Measurements from ENCODE around the gene HRH1.

The HRH1 gene

DNA sequence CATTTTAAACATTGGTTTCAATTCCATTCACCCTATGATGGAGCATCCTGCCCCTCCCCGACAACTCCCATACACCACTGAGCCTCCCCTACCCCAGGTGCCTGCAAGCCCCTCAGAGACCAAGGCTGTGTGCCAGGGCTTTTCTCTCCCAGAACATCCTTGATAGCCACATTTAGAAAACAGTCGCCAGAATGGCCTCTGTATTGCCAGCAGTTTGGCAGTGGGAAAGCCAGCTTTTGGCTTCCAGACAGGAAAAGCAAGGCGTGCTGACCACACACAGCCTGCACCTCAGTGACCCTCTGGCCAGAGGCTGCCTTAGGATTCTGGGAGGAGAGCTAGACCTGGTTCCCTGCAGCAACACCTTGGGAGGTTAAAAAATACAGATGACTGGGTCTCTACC lies 18.2 kb upstream of the HRH1 start:
- no peak overlapping the region for H3K4me3 ChIP-seq (ENCODE audit: low read depth, low read length)
- TF ChIP-seq, protein P1, sequence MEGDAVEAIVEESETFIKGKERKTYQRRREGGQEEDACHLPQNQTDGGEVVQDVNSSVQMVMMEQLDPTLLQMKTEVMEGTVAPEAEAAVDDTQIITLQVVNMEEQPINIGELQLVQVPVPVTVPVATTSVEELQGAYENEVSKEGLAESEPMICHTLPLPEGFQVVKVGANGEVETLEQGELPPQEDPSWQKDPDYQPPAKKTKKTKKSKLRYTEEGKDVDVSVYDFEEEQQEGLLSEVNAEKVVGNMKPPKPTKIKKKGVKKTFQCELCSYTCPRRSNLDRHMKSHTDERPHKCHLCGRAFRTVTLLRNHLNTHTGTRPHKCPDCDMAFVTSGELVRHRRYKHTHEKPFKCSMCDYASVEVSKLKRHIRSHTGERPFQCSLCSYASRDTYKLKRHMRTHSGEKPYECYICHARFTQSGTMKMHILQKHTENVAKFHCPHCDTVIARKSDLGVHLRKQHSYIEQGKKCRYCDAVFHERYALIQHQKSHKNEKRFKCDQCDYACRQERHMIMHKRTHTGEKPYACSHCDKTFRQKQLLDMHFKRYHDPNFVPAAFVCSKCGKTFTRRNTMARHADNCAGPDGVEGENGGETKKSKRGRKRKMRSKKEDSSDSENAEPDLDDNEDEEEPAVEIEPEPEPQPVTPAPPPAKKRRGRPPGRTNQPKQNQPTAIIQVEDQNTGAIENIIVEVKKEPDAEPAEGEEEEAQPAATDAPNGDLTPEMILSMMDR (IDR thresholded peaks at IDR 0.05; ENCODE audit: low read depth, low read length, missing control alignments), result no peak

DNA sequence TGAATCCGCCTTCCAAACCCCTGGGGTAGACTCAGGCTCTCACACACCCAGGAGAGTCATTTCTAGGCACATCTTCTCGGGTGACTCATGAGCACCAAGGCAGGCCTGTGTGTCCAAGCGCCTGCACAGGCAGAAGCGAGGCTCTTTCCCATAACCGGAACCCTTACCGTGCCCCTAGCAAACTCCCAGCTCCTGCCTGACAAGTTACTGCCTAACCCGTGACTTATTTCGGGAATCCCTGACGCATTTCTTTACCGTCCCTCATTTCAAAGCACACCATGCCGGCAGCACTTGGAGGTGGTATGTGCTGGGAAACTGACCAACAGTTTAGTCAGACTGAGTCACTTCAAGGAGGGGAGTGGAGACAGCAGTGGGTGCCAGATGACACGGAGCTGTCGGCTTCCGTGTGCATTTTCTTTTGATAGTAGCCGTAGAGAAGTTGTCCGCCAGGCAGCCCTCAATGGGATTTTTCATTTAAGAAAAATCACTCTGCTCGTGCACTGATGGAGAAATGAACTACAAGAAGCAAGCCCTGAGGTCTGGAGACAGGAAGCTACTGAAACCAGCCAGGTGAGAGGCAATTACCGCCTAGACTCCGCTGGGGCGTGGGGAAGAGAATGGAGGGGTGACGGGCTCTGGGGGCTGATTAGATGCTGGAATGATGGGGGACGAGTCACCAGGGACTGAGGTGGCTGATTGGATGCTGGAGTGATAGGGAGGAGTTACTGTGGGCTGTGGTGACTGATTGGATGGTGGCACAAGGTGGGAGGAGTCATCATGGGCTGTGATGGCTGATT lies 17.3 kb upstream of the HRH1 start:
- no peak overlapping the region for H3K4me3 ChIP-seq (ENCODE audit: low read depth, low read length)
- TF ChIP-seq, protein P1 (IDR thresholded peaks at IDR 0.05; ENCODE audit: low read depth, low read length, missing control alignments), result no peak
- no peak for DNase-seq (ENCODE audit: low read depth)

More for the DNA sequence above, 18.2 kb upstream of the HRH1 start:
- no peak for DNase-seq (ENCODE audit: low read depth)

DNA sequence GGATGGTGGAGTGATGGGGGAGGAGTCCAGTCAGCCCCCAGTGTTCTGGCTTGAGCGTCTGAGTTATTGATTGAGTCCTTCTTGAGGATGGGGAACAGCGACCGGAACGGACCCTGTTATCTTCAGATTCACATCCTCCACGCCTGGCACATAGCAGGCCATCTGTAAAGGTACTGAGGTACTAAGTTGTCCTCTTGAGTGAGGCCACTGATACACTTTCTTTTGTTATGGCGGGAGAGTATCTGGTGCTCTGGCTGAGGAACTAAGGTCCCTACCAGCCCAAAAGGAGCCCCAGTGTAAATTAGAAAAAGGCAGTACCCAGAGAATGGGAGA lies 16.7 kb upstream of the HRH1 start:
- H3K4me3 ChIP-seq (ENCODE audit: low read depth, low read length), result no peak overlapping the region
- TF ChIP-seq, protein P1 (IDR thresholded peaks at IDR 0.05; ENCODE audit: low read depth, low read length, missing control alignments), result no peak
- no peak for DNase-seq (ENCODE audit: low read depth)

DNA sequence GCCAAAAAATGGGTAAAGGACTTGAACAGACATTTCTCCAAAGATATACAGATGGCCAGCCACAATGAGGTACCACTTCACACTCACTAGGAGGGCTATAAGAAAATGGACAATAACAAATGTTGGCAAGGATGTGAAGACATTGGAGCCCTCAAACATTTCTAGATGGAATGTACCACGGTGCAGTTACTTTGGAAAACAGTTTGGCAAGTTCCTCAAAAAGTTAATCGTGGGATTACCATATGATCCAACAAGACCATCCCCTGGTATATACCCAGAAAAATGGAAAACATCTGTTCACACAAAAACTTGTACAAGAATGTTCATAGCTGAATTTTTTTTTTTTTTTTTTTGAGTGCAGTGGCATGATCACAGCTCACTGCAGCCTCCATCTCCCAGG lies 15.9 kb upstream of the HRH1 start:
- TF ChIP-seq, protein P1 (IDR thresholded peaks at IDR 0.05; ENCODE audit: low read depth, low read length, missing control alignments), result no peak
- no peak for DNase-seq (ENCODE audit: low read depth)
- H3K4me3 ChIP-seq (ENCODE audit: low read depth, low read length), result no peak overlapping the region

DNA sequence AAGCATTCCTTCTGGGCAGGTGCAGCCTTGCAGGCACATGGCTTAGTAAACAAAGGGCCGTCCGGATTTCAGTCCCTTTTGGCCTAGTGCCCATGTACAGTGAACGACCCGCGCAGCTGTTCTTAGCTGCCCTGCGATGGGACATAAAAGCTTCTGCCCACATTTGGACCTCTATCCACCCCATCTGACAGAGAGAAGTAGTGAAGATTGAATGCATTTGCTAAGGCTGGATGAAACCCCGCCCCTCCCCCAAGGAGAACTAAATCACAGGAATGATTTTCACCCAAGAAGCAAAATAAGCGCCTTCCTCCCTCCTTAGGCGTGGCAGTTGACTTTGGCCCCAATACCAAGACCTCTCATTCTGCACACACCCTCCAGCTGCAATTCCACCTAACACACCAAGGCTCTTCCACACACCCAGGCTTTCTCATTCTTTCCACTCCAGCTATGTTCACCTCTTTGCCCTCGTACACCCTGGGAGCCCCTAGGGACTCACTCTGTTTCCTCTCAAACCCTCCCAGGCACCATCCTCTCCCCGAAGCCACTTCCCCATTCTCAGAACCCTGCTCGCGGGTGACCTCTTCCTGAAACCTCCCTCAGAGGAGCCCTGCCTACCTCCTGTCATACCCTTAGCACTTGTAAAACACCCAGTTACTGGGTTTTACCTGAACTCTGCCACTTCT lies 14.1 kb upstream of the HRH1 start:
- no peak overlapping the region for H3K4me3 ChIP-seq (ENCODE audit: low read depth, low read length)
- DNase-seq (ENCODE audit: low read depth), result peak; percentile 15

GRCh38 chr3:11140713-11141104 lies 13.6 kb upstream of the HRH1 start:
- TF ChIP-seq, protein P1 (IDR thresholded peaks at IDR 0.05; ENCODE audit: low read depth, low read length, missing control alignments), result no peak
- H3K4me3 ChIP-seq (ENCODE audit: low read depth, low read length), result no peak overlapping the region
- no peak for DNase-seq (ENCODE audit: low read depth)

More for the DNA sequence above, 14.1 kb upstream of the HRH1 start:
- TF ChIP-seq, protein P1 (IDR thresholded peaks at IDR 0.05; ENCODE audit: low read depth, low read length, missing control alignments), result no peak

All from GM12864 (cell line).